Fibroblast of pulmonary artery (primary cell): ENCODE measurements around the gene IL5.
"Not testable (repeated sequence)": the region's sequence is repeated elsewhere in the genome, so short reads cannot be mapped to it uniquely, and the experiment has no call there.

Source experiments
- DNase-seq: peaks from one replicate; pipeline ENCODE4 v3.0.0-alpha.2; 2010; ENCODE audit warnings: low read depth
- H3K4me3 ChIP-seq: replicated peaks from 2 replicates; pipeline ENCODE4 v1.5.1; 2011; ENCODE audit warnings: low read depth, mild to moderate bottlenecking, control low read depth, low read length, moderate library complexity
- CTCF ChIP-seq: IDR thresholded peaks from 2 replicates; pipeline ENCODE4 v1.5.1; 2011; ENCODE audit warnings: mild to moderate bottlenecking, control low read depth, low read length, inconsistent platforms; ENCODE audit errors: missing control alignments

The IL5 gene

GRCh38 chr5:132566657-132567056 is 23.3 kb upstream of the IL5 start:
- DNase-seq = no peak
- no peak for TF ChIP-seq CTCF
- H3K4me3 ChIP-seq = no peak overlapping the region

- DNase-seq, H3K4me3 ChIP-seq: not testable (repeated sequence)
Observed at GRCh38 chr5:132564555-132564954, 21.2 kb upstream of the IL5 start.

- no peak for TF ChIP-seq CTCF
- no peak for DNase-seq
- no peak overlapping the region for H3K4me3 ChIP-seq
Observed at GRCh38 chr5:132561601-132562000, 18.3 kb upstream of the IL5 start.

- DNase-seq = no peak
- TF ChIP-seq CTCF = no peak
- H3K4me3 ChIP-seq = no peak overlapping the region
Observed at GRCh38 chr5:132559383-132560060, 16.2 kb upstream of the IL5 start.

- DNase-seq = peak; percentile 25
- TF ChIP-seq CTCF = no peak
- H3K4me3 ChIP-seq = peak overlapping the region; percentile 83
Observed at GRCh38 chr5:132557478-132558172, 14.3 kb upstream of the IL5 start.

- peak within 1 kb of the TSS; percentile 83 for H3K4me3 ChIP-seq
- TF ChIP-seq CTCF = no peak
- peak; percentile 92 for DNase-seq
Observed at GRCh38 chr5:132556763-132557477, 13.6 kb upstream of the IL5 start, which contains the start of gene RAD50. Gene RAD50 (plus strand): TSS chr5:132556977. CDS start chr5:132557325, 348 bp downstream.

GRCh38 chr5:132556153-132556762 is 12.9 kb upstream of the IL5 start:
- no peak for TF ChIP-seq CTCF
- peak overlapping the region; percentile 83 for H3K4me3 ChIP-seq
- no peak for DNase-seq
